SW480 (cell line): ENCODE results near the gene CYP4F3.
A peak's percentile ranks its signal among the peaks of the same experiment; 100 is the strongest.
"Not testable (repeated sequence)": the region's sequence is repeated elsewhere in the genome, so short reads cannot be mapped to it uniquely, and the experiment has no call there.

Experiments
- DNase-seq: peaks from one replicate; pipeline ENCODE4 v3.0.0-alpha.2; 2016; ENCODE audit warnings: low spot score

Gene CYP4F3

GRCh38 chr19:15669891-15670290 lies 29.2 kb downstream of the CYP4F3 start:
- DNase-seq, result no peak

- no peak for DNase-seq
Observed at GRCh38 chr19:15671237-15671821, 30.6 kb downstream of the CYP4F3 start.

GRCh38 chr19:15671891-15672579 lies 31.3 kb downstream of the CYP4F3 start:
- no peak for DNase-seq

DNA sequence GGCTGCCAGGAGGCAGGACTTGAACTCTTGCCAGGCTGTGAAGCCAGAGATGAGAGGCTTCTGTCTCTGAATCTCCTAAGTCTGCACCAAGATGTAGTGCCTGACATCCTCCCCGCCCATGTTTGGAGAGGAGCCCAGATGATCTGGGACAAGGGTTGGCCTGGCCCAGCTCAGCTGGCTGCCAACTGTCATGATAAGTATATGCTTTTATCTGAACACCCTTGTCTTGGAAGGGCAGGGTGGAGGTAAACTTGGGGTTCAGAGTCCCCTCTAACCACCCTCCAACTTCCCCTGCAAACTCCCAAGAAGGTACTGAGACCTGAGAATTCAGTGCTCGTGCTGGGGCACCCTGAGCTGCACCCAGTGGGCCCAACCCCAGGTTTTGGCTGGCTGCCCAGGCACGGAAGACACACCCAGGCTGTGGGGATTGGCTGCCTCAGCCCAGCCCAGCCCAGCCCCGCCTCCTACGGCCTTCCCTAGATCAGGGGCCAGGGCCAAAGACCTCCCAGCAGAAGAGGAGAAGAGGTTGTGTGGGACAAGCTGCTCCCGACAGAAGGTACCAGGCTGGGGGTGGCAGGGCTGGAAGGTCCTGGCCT lies 32.0 kb downstream of the CYP4F3 start, which contains the start of gene CYP4F12:
Gene CYP4F12 (plus strand): TSS at position 508 of the 596 bp plus-strand sequence. CDS start 443 bp downstream, outside the sequence.
- DNase-seq, result peak; percentile 51

DNA sequence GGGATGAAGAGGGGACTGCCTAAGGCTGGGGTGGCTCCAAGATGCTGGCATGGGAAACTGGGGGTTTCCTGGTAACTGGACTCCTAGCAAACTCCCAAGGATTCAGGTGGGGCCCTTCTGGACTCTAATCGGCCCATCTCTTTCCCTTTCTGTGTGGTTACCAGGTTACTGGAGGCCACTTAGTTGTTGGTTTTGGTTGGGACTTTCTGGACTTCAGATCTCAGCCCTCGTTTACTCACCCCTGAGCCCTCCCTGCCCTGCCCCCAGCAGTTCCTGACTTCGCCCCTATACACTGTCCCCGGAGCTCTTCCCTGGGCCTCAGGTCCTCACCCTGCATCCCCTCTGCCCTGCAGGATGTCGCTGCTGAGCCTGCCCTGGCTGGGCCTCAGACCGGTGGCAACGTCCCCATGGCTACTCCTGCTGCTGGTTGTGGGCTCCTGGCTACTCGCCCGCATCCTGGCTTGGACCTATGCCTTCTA lies 32.5 kb downstream of the CYP4F3 start:
- DNase-seq, result peak; percentile 9

DNA sequence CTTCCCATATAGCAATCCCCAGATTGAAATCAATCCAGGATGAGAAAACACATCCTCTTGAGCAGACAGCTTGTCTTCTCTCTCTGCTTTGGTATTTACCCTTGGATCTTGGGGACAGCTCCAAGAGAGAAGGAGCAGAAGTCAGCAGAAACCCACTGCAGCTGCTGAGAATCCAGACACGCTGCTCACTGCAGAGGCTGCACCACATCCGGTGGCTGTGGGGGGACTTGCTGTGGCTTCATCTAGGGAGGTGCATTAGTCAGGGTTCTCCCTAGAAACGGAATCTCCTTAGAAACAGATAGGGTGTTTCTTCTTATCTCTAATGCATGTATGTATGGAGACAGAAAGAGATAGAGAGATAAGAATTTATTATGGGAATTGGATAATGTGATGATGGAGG lies 34.9 kb downstream of the CYP4F3 start:
- DNase-seq, result no peak

DNA sequence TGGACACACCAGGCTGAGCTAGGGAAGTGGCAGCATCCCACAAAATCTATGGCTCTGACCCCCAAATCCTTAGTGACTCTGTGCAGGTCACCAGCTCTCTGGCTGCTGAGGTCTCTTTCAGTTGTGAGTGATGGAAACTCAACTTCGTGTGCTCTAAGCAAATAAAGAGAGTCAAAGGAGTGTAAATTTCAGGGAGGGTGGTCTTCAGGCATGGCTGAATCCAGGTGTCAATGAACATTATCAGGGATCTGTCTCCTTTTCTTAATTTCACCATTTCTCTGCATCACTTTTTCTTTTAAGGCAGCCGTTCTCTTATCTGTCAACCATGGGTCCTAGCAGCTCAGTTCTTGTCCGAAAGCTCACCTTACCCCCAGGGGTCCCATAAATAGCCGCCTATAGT lies 38.4 kb downstream of the CYP4F3 start:
- DNase-seq, result no peak

- DNase-seq, result not testable (repeated sequence)
Observed at GRCh38 chr19:15679865-15680264, 39.2 kb downstream of the CYP4F3 start.

- DNase-seq, result no peak
Observed at GRCh38 chr19:15680478-15681322, 40.0 kb downstream of the CYP4F3 start.

DNA sequence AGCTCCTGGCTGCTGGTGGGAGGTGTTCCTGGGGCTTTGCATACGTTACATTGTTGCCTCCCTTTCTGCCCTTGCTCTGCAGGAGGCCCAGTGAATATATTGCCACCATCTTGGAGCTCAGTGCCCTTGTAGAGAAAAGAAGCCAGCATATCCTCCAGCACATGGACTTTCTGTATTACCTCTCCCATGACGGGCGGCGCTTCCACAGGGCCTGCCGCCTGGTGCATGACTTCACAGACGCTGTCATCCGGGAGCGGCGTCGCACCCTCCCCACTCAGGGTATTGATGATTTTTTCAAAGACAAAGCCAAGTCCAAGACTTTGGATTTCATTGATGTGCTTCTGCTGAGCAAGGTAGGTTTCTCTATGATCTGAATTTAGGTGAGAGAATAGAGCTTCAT lies 42.7 kb downstream of the CYP4F3 start:
- no peak for DNase-seq

- no peak for DNase-seq
Observed at GRCh38 chr19:15684828-15685227, 44.1 kb downstream of the CYP4F3 start.

DNA sequence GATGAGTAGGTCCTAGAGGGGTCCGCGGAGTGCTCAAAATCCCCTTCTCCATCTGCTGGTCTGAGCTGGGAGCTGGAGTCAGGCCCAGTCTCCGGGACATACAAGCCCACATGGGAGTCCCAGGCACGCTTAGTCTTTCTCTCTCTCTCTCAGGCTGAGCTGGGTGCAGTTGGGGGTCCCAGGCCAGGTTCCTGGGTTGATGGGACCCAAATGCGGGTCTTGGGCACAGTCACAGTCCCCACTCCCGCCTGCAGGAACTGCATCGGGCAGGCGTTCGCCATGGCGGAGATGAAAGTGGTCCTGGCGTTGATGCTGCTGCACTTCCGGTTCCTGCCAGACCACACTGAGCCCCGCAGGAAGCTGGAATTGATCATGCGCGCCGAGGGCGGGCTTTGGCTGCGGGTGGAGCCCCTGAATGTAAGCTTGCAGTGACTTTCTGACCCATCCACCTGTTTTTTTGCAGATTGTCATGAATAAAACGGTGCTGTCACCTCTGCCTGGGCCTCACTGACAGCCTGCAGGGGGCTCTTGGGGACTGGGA lies 56.0 kb downstream of the CYP4F3 start:
- DNase-seq, result no peak

- DNase-seq, result no peak
Observed at GRCh38 chr19:15701757-15702533, 61.2 kb downstream of the CYP4F3 start.

GRCh38 chr19:15702534-15702930 lies 61.8 kb downstream of the CYP4F3 start:
- peak; percentile 66 for DNase-seq
